Stimulated activated naive B cell treated with anti-CD40 and anti-IgM and Interleukin-4, amounts not matched to agents 10 μg/mL and 1 μg/mL and 100 μg/mL, for 72 hours (primary cell): ENCODE data around the gene DAO.
"Not testable (repeated sequence)": the region's sequence is repeated elsewhere in the genome, so short reads cannot be mapped to it uniquely, and the experiment has no call there.

Experiments used
- ATAC-seq, 2 donors: fragments of 150-1000 bp; cut with Tn5 transposase; replicated peaks; 2 replicates each; pipeline ENCODE4 v1.10.0; 2021; ENCODE audit warnings: moderate library complexity in 1 of 2
- DNase-seq: peaks from one replicate; pipeline ENCODE4 v3.0.0; 2021
- H3K27ac Mint-ChIP-seq: one replicate; pipeline ENCODE4 v1.8.0; 2022; ENCODE audit warnings: mild to moderate bottlenecking, mixed read lengths
- H3K27me3 Mint-ChIP-seq, 2 donors: one replicate each; pipeline ENCODE4 v1.8.0; 2022; ENCODE audit warnings: mixed read lengths in 2 of 2
- H3K36me3 Mint-ChIP-seq, 2 donors: one replicate each; pipeline ENCODE4 v1.8.0; 2022; ENCODE audit warnings: mixed read lengths in 2 of 2, mild to moderate bottlenecking in 1 of 2
- H3K4me1 Mint-ChIP-seq, 2 donors: one replicate each; pipeline ENCODE4 v1.8.0; 2022; ENCODE audit warnings: mixed read lengths in 2 of 2, mild to moderate bottlenecking in 1 of 2
- H3K4me3 Mint-ChIP-seq, 2 donors: one replicate each; pipeline ENCODE4 v1.8.0; 2022; ENCODE audit warnings: mild to moderate bottlenecking in 2 of 2, mixed read lengths in 2 of 2, moderate library complexity in 1 of 2
- H3K9me3 Mint-ChIP-seq, 2 donors: one replicate each; pipeline ENCODE4 v1.8.0; 2022; ENCODE audit warnings: mixed read lengths in 2 of 2, mild to moderate bottlenecking in 1 of 2

DAO gene

GRCh38 chr12:108855284-108856169 is 24.4 kb upstream of the DAO start:
- Mint-ChIP-seq H3K9me3 (peaks cover 0 to 2% of the 10 kb centered on the region in 2 donors), H3K4me3 (peak overlapping the region; percentile 92 to 94), H3K27ac (peak overlapping the region; percentile 78), H3K36me3 (peaks cover 9 to 21% of the 10 kb centered on the region in 2 donors), H3K27me3 (peaks cover 0 to 6% of the 10 kb centered on the region in 2 donors), H3K4me1 (peaks cover 37 to 70% of the 10 kb centered on the region in 2 donors)
- no peak for ATAC-seq
- DNase-seq, result no peak

- peaks cover 4 to 16% of the 10 kb centered on the region in 2 donors for H3K36me3 Mint-ChIP-seq
- peaks cover 34 to 68% of the 10 kb centered on the region in 2 donors for H3K4me1 Mint-ChIP-seq
- ATAC-seq, result no peak
These were observed 23.8 kb upstream of the DAO start for GRCh38 chr12:108856170-108856427.

GRCh38 chr12:108856428-108857157 is 23.3 kb upstream of the DAO start:
- peaks cover 0 to 6% of the 10 kb centered on the region in 2 donors for H3K27me3 Mint-ChIP-seq
- H3K4me3 Mint-ChIP-seq, result peak overlapping the region; percentile 92 to 94
- H3K4me1 Mint-ChIP-seq, result peaks cover 35 to 67% of the 10 kb centered on the region in 2 donors
- DNase-seq (peak; percentile 41), ATAC-seq (peak; percentile 47 to 52)
- H3K36me3 Mint-ChIP-seq, result peaks cover 4 to 14% of the 10 kb centered on the region in 2 donors
- H3K27ac Mint-ChIP-seq, result peak overlapping the region; percentile 92
- H3K9me3 Mint-ChIP-seq, result peaks cover 0 to 2% of the 10 kb centered on the region in 2 donors

More at GRCh38 chr12:108856170-108856427, 23.8 kb upstream of the DAO start:
- Mint-ChIP-seq H3K9me3 (peaks cover 0 to 2% of the 10 kb centered on the region in 2 donors), H3K4me3 (peak overlapping the region; percentile 92 to 94), H3K27ac (peak overlapping the region; percentile 92), H3K27me3 (peaks cover 0 to 6% of the 10 kb centered on the region in 2 donors)
- DNase-seq, result no peak

- Mint-ChIP-seq H3K27me3 (peaks cover 0 to 6% of the 10 kb centered on the region in 2 donors), H3K27ac (peak overlapping the region; percentile 92), H3K4me1 (peaks cover 36 to 71% of the 10 kb centered on the region in 2 donors), H3K36me3 (peaks cover 4 to 13% of the 10 kb centered on the region in 2 donors), H3K4me3 (peak overlapping the region; percentile 92 to 94), H3K9me3 (peaks cover 0 to 2% of the 10 kb centered on the region in 2 donors)
- ATAC-seq (no peak), DNase-seq (no peak)
These were observed 22.8 kb upstream of the DAO start for GRCh38 chr12:108857158-108857407.

GRCh38 chr12:108858311-108859074 is 21.4 kb upstream of the DAO start:
- Mint-ChIP-seq H3K36me3 (peaks cover 3 to 9% of the 10 kb centered on the region in 2 donors), H3K9me3 (peaks cover 0 to 2% of the 10 kb centered on the region in 2 donors), H3K27me3 (peaks cover 0 to 6% of the 10 kb centered on the region in 2 donors), H3K4me1 (peaks cover 38 to 70% of the 10 kb centered on the region in 2 donors), H3K4me3 (peak overlapping the region; percentile 88 to 96), H3K27ac (peak overlapping the region; percentile 96)
- DNase-seq (no peak), ATAC-seq (no peak)

GRCh38 chr12:108859141-108859922 is 20.6 kb upstream of the DAO start:
- H3K4me1 Mint-ChIP-seq, result peaks cover 36 to 61% of the 10 kb centered on the region in 2 donors
- not testable (repeated sequence) for H3K27me3 Mint-ChIP-seq, H3K9me3 Mint-ChIP-seq, ATAC-seq, H3K36me3 Mint-ChIP-seq, DNase-seq
- peak overlapping the region; percentile 44 to 51 for H3K4me3 Mint-ChIP-seq
- peak overlapping the region; percentile 3 for H3K27ac Mint-ChIP-seq

- no peak overlapping the region for H3K27ac Mint-ChIP-seq
- peaks cover 36 to 57% of the 10 kb centered on the region in 2 donors for H3K4me1 Mint-ChIP-seq
- no peak for DNase-seq
- H3K27me3 Mint-ChIP-seq, result peaks cover 0 to 6% of the 10 kb centered on the region in 2 donors
- H3K36me3 Mint-ChIP-seq, result peaks cover 2 to 5% of the 10 kb centered on the region in 2 donors
- H3K9me3 Mint-ChIP-seq, result peaks cover 0 to 2% of the 10 kb centered on the region in 2 donors
- H3K4me3 Mint-ChIP-seq, result no peak overlapping the region
- no peak for ATAC-seq
These were observed 20.0 kb upstream of the DAO start for GRCh38 chr12:108859923-108860291.

- peaks cover 36 to 57% of the 10 kb centered on the region in 2 donors for H3K4me1 Mint-ChIP-seq
- H3K36me3 Mint-ChIP-seq, result no peaks in the 10 kb centered on the region
- ATAC-seq (no peak), DNase-seq (no peak)
- H3K27me3 Mint-ChIP-seq, result peaks cover 0 to 6% of the 10 kb centered on the region in 2 donors
- no peaks in the 10 kb centered on the region for H3K9me3 Mint-ChIP-seq
- H3K4me3 Mint-ChIP-seq, result no peak overlapping the region
- peak overlapping the region; percentile 56 for H3K27ac Mint-ChIP-seq
These were observed 19.4 kb upstream of the DAO start for GRCh38 chr12:108860443-108860842.

- Mint-ChIP-seq H3K4me1 (peaks cover 24 to 43% of the 10 kb centered on the region in 2 donors), H3K27ac (peak overlapping the region; percentile 31), H3K9me3 (no peaks in the 10 kb centered on the region), H3K4me3 (no peak overlapping the region), H3K36me3 (no peaks in the 10 kb centered on the region), H3K27me3 (peaks cover 0 to 6% of the 10 kb centered on the region in 2 donors)
- DNase-seq, result peak; percentile 61
- peak; percentile 37 to 68 for ATAC-seq
These were observed 17.9 kb upstream of the DAO start for GRCh38 chr12:108861878-108862587.

GRCh38 chr12:108862588-108862959 is 17.3 kb upstream of the DAO start:
- Mint-ChIP-seq H3K27ac (no peak overlapping the region), H3K4me1 (peaks cover 24 to 43% of the 10 kb centered on the region in 2 donors), H3K36me3 (no peaks in the 10 kb centered on the region), H3K4me3 (no peak overlapping the region), H3K9me3 (no peaks in the 10 kb centered on the region), H3K27me3 (peaks cover 0 to 6% of the 10 kb centered on the region in 2 donors)
- ATAC-seq (no peak), DNase-seq (no peak)

GRCh38 chr12:108865169-108865568 is 14.7 kb upstream of the DAO start:
- Mint-ChIP-seq H3K9me3 (no peaks in the 10 kb centered on the region), H3K27ac (no peak overlapping the region), H3K4me3 (no peak overlapping the region), H3K27me3 (peaks cover 0 to 7% of the 10 kb centered on the region in 2 donors), H3K36me3 (no peaks in the 10 kb centered on the region), H3K4me1 (peaks cover 14 to 20% of the 10 kb centered on the region in 2 donors)
- no peak for DNase-seq
- no peak for ATAC-seq

- not testable (repeated sequence) for H3K36me3 Mint-ChIP-seq, DNase-seq, H3K27ac Mint-ChIP-seq, H3K9me3 Mint-ChIP-seq, ATAC-seq, H3K4me3 Mint-ChIP-seq, H3K27me3 Mint-ChIP-seq
- H3K4me1 Mint-ChIP-seq, result peaks cover 8 to 13% of the 10 kb centered on the region in 2 donors
These were observed 13.8 kb upstream of the DAO start for GRCh38 chr12:108866083-108866482.

- no peaks in the 10 kb centered on the region for H3K4me1 Mint-ChIP-seq
- H3K27ac Mint-ChIP-seq, result no peak overlapping the region
- peaks cover 0 to 7% of the 10 kb centered on the region in 2 donors for H3K27me3 Mint-ChIP-seq
- DNase-seq, result no peak
- no peaks in the 10 kb centered on the region for H3K9me3 Mint-ChIP-seq
- ATAC-seq, result no peak
- no peaks in the 10 kb centered on the region for H3K36me3 Mint-ChIP-seq
- no peak overlapping the region for H3K4me3 Mint-ChIP-seq
These were observed 11.1 kb upstream of the DAO start for GRCh38 chr12:108868781-108869180.
